Adipocyte (in vitro differentiated cells): ENCODE measurements around the gene SCN4B.

Experiments used
- DNase-seq: peaks from one replicate; pipeline ENCODE4 v3.0.0-alpha.2; 2015; ENCODE audit warnings: low read depth
- H3K27me3 ChIP-seq: replicated peaks from 2 replicates; pipeline ENCODE4 v1.7.0; 2013; ENCODE audit warnings: mild to moderate bottlenecking, low read length, moderate library complexity; ENCODE audit not compliant: control insufficient read depth, insufficient read depth
- H3K36me3 ChIP-seq: 2 replicates; pipeline ENCODE4 v1.7.0; 2013; ENCODE audit warnings: low read length, mild to moderate bottlenecking, moderate library complexity; ENCODE audit not compliant: control insufficient read depth, insufficient read depth, severe bottlenecking
- H3K4me1 ChIP-seq: 2 replicates; pipeline ENCODE4 v1.7.0; 2013; ENCODE audit warnings: mild to moderate bottlenecking, low read length, moderate library complexity; ENCODE audit not compliant: control insufficient read depth, insufficient read depth
- H3K4me3 ChIP-seq: 2 replicates; pipeline ENCODE4 v1.7.0; 2013; ENCODE audit warnings: mild to moderate bottlenecking, low read length, moderate library complexity
- H3K9ac ChIP-seq: 2 replicates; pipeline ENCODE4 v1.7.0; 2013; ENCODE audit warnings: mild to moderate bottlenecking, low read length, moderate library complexity
- H3K9me3 ChIP-seq: 2 replicates; pipeline ENCODE4 v1.7.0; 2013; ENCODE audit warnings: mild to moderate bottlenecking, low read length, moderate library complexity; ENCODE audit not compliant: control insufficient read depth

The SCN4B gene

GRCh38 chr11:118088531-118088930 is 64.1 kb downstream of the SCN4B start:
- Histone ChIP-seq H3K9ac (no peak overlapping the region), H3K27me3 (peaks cover 14% of the 10 kb centered on the region), H3K9me3 (peaks cover 50% of the 10 kb centered on the region), H3K4me3 (no peak overlapping the region), H3K36me3 (no peaks in the 10 kb centered on the region), H3K4me1 (peaks cover 5% of the 10 kb centered on the region)
- no peak for DNase-seq

GRCh38 chr11:118087931-118088330 is 64.7 kb downstream of the SCN4B start:
- H3K9ac ChIP-seq = no peak overlapping the region
- H3K27me3 ChIP-seq = peaks cover 14% of the 10 kb centered on the region
- DNase-seq = no peak
- no peak overlapping the region for H3K4me3 ChIP-seq
- no peaks in the 10 kb centered on the region for H3K36me3 ChIP-seq
- H3K4me1 ChIP-seq = peaks cover 5% of the 10 kb centered on the region
- peaks cover 50% of the 10 kb centered on the region for H3K9me3 ChIP-seq

DNA sequence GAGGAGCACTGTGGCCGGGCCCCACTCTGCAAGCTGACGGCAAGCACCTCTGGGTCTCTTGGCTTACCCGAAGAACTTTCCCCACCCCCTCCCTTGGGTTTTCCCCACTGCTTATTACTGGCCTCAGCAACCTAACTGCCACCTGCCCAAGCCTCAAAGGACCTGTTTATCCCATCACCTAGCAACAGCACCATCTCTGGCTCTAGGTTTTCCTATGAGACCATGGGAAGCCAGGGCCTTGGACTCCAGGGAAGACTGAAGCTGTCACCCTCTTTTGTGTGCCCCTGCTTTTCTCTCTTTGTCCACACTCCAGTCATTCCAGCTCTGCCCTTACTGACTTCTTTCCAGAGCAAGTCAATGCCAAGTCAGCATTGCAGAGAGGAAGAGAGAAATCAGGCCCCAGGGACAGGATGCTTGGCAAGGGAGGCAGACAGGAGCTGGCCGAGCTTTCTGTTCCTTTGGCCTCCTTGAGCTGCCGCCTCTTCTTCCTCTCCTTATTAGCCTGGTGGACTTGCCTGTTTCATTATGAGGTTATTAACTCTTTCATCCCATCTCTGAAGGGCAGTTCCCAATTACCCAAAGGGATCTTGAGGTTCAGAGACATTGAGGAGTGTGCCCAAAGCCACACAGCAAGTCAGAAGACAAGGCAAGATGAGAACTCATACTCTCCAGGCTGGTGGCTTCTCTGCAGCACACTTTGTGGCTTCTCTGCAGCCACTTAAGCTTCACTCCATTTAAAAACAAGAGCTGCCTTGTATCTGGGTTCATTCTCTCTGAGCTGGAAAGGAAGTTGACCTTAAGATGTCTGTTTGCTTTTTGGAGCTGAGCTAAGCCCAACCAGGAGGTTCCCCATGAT is 65.5 kb downstream of the SCN4B start, which contains the start of gene SMIM35:
Gene SMIM35 (minus strand): TSS at position 51 of the 856 bp plus-strand sequence. CDS start 206 bp downstream, outside the sequence.
- no peak within 1 kb of the TSS for H3K9ac ChIP-seq
- H3K4me1 ChIP-seq = peaks cover 5% of the 10 kb centered on the region
- peaks cover 50% of the 10 kb centered on the region for H3K9me3 ChIP-seq
- no peaks in the 10 kb centered on the region for H3K36me3 ChIP-seq
- H3K4me3 ChIP-seq = peak within 1 kb of the TSS; percentile 11
- DNase-seq = no peak
- peaks cover 16% of the 10 kb centered on the region for H3K27me3 ChIP-seq

- Histone ChIP-seq H3K4me3 (no peak overlapping the region), H3K27me3 (peaks cover 26% of the 10 kb centered on the region), H3K4me1 (peaks cover 5% of the 10 kb centered on the region), H3K9me3 (peaks cover 43% of the 10 kb centered on the region), H3K9ac (no peak overlapping the region), H3K36me3 (no peaks in the 10 kb centered on the region)
- DNase-seq = no peak
These were observed 68.0 kb downstream of the SCN4B start for GRCh38 chr11:118084656-118085055.

DNA sequence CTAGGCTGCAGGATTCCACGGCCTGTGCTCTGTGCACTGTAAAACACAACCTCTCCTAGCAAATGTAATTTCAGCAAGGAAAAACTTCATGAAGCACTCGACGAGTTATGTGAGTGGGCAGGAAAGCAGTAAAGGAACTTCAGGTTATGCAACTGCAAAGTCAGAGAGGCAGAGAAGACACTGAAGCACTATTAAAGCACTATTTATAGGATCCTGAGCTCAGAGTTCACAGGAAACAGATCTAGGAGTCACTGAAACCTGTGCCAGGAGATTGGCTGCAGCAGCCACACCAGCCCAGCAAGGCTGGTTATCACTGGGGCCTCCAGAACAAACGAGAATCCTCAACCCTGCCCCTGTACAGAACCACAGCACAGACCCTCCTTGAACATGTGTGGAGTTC is 68.4 kb downstream of the SCN4B start:
- Histone ChIP-seq H3K9me3 (peaks cover 40% of the 10 kb centered on the region), H3K27me3 (peaks cover 30% of the 10 kb centered on the region), H3K4me3 (no peak overlapping the region), H3K36me3 (no peaks in the 10 kb centered on the region), H3K9ac (no peak overlapping the region), H3K4me1 (peaks cover 5% of the 10 kb centered on the region)
- DNase-seq = no peak
